GM12864 (cell line): ENCODE measurements around the gene RNF175.

ENCODE experiments used
- DNase-seq: peaks from one replicate; pipeline ENCODE4 v3.0.0-alpha.2; 2011; ENCODE audit warnings: low read depth
- H3K4me3 ChIP-seq: 2 replicates; pipeline ENCODE4 v1.5.1; 2011; ENCODE audit warnings: mild to moderate bottlenecking, low read depth, low read length, control low read depth
- CTCF ChIP-seq: IDR thresholded peaks from 2 replicates; pipeline ENCODE4 v1.5.1; 2011; ENCODE audit warnings: low read depth, mild to moderate bottlenecking, moderate library complexity, low read length, control low read depth, inconsistent platforms; ENCODE audit errors: missing control alignments

The RNF175 gene

GRCh38 chr4:153735906-153736461 lies 23.8 kb downstream of the RNF175 start:
- TF ChIP-seq CTCF: no peak
- DNase-seq: no peak
- H3K4me3 ChIP-seq: no peak overlapping the region

GRCh38 chr4:153733751-153734448 lies 25.9 kb downstream of the RNF175 start:
- H3K4me3 ChIP-seq: no peak overlapping the region
- DNase-seq: no peak
- no peak for TF ChIP-seq CTCF

GRCh38 chr4:153731239-153731638 lies 28.6 kb downstream of the RNF175 start:
- no peak for DNase-seq
- TF ChIP-seq CTCF: no peak
- H3K4me3 ChIP-seq: no peak overlapping the region

- no peak for DNase-seq
- H3K4me3 ChIP-seq: no peak overlapping the region
- TF ChIP-seq CTCF: no peak
Measured at GRCh38 chr4:153729895-153730294, 29.9 kb downstream of the RNF175 start.

GRCh38 chr4:153728660-153729059 lies 31.2 kb downstream of the RNF175 start:
- no peak overlapping the region for H3K4me3 ChIP-seq
- TF ChIP-seq CTCF: no peak
- DNase-seq: no peak

GRCh38 chr4:153728151-153728550 lies 31.7 kb downstream of the RNF175 start:
- DNase-seq: no peak
- no peak for TF ChIP-seq CTCF
- H3K4me3 ChIP-seq: no peak overlapping the region

GRCh38 chr4:153725831-153726154 lies 34.0 kb downstream of the RNF175 start:
- no peak for DNase-seq
- TF ChIP-seq CTCF: no peak
- H3K4me3 ChIP-seq: no peak overlapping the region
